ENCODE measurements around the gene ENPEP. TPM values are rescaled to one million over a fixed set of nuclear protein-coding genes. Genes with fewer than 3 reads are reported as not detected.

The ENPEP gene
- total and polyA plus RNA-seq, 4 donors, result 4.5 to 41.5 (median 25.5) TPM

GRCh38 chr4:110596431-110596830, 120.5 kb downstream of the ENPEP start:
- no peak for TF ChIP-seq YY1 (IDR thresholded peaks at IDR 0.05)
- TF ChIP-seq FOXA1 (IDR thresholded peaks at IDR 0.05), result no peak
- no peak for TF ChIP-seq MAX (IDR thresholded peaks at IDR 0.05)
- no peak for TF ChIP-seq GABPA (IDR thresholded peaks at IDR 0.05 in 1 of 2, conservative IDR thresholded peaks at IDR 0.05 in 1 of 2)
- TF ChIP-seq FOXA2 (IDR thresholded peaks at IDR 0.05), result no peak
- TF ChIP-seq RAD21 (IDR thresholded peaks at IDR 0.05), result no peak
- no peak for TF ChIP-seq RXRA (IDR thresholded peaks at IDR 0.05)
- TF ChIP-seq SP1 (IDR thresholded peaks at IDR 0.05), result no peak
- TF ChIP-seq, protein P1, sequence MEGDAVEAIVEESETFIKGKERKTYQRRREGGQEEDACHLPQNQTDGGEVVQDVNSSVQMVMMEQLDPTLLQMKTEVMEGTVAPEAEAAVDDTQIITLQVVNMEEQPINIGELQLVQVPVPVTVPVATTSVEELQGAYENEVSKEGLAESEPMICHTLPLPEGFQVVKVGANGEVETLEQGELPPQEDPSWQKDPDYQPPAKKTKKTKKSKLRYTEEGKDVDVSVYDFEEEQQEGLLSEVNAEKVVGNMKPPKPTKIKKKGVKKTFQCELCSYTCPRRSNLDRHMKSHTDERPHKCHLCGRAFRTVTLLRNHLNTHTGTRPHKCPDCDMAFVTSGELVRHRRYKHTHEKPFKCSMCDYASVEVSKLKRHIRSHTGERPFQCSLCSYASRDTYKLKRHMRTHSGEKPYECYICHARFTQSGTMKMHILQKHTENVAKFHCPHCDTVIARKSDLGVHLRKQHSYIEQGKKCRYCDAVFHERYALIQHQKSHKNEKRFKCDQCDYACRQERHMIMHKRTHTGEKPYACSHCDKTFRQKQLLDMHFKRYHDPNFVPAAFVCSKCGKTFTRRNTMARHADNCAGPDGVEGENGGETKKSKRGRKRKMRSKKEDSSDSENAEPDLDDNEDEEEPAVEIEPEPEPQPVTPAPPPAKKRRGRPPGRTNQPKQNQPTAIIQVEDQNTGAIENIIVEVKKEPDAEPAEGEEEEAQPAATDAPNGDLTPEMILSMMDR (IDR thresholded peaks at IDR 0.05; ENCODE audit: low read depth, low read length, missing input control), result no peak
- no peak for TF ChIP-seq HNF4G (IDR thresholded peaks at IDR 0.05)
- no peak for TF ChIP-seq HNF4A (conservative IDR thresholded peaks at IDR 0.05)
- no peak for TF ChIP-seq REST (IDR thresholded peaks at IDR 0.05)
- no peak for TF ChIP-seq ATF3 (IDR thresholded peaks at IDR 0.05)
- no peak for TF ChIP-seq JUND (IDR thresholded peaks at IDR 0.05)
- TF ChIP-seq ZBTB33 (IDR thresholded peaks at IDR 0.05), result no peak
- TF ChIP-seq EGR1 (IDR thresholded peaks at IDR 0.05; ENCODE audit: low read depth in 2 of 2), result no peak
- TF ChIP-seq NR2F2 (IDR thresholded peaks at IDR 0.05), result no peak
- TF ChIP-seq TAF1 (conservative IDR thresholded peaks at IDR 0.05), result no peak
- 91% methylated on average over 2 of the region's 2 CpGs for WGBS
- no peak overlapping the region for H3K27ac ChIP-seq (ENCODE audit: low read depth in 1 of 2, low read length in 2 of 2)
- peaks cover 3 to 11% (median 7%) of the 10 kb centered on the region in 4 donors for H3K9me3 ChIP-seq (ENCODE audit: control insufficient read depth in 4 of 4, low read length in 3 of 4)
- DNase-seq (ENCODE audit: low spot score), result no peak
- H3K9ac ChIP-seq (ENCODE audit: low read depth in 1 of 2, low read length in 2 of 2), result no peak overlapping the region
- H3K27me3 ChIP-seq (ENCODE audit: control insufficient read depth in 4 of 4, insufficient read depth in 4 of 4, low read length in 3 of 4), result peaks cover 0 to 7% (median 2%) of the 10 kb centered on the region in 4 donors
- H3K4me1 ChIP-seq (ENCODE audit: control insufficient read depth in 4 of 4, insufficient read depth in 4 of 4, low read length in 3 of 4), result no peaks in the 10 kb centered on the region
- H3K36me3 ChIP-seq (ENCODE audit: control insufficient read depth in 4 of 4, insufficient read depth in 3 of 4, low read depth in 1 of 4, low read length in 3 of 4), result no peaks in the 10 kb centered on the region
- H3K4me3 ChIP-seq (ENCODE audit: low read depth in 1 of 3, low read length in 3 of 3), result no peak overlapping the region
